Uterus (tissue), 4 donors: ENCODE measurements around the gene TANGO6. TPM values are rescaled to one million over a fixed set of nuclear protein-coding genes. Genes with fewer than 3 reads are reported as not detected.
"Not testable (repeated sequence)": the region's sequence is repeated elsewhere in the genome, so short reads cannot be mapped to it uniquely, and the experiment has no call there.

ENCODE experiments used
- DNase-seq, 2 donors: peaks; one replicate each; pipeline ENCODE4 v3.0.0-alpha.2; 2019 to 2020
- H3K27ac ChIP-seq, 2 donors: fragments of 200-600 bp; sonication (generic); 1 replicate in 1 of 2; 2 replicates in 1 of 2; pipeline ENCODE4 v1.5.1; 2016 to 2018
- H3K27me3 ChIP-seq, 2 donors: fragments of 200-600 bp; sonication (generic); one replicate each; pipeline ENCODE4 v1.5.1; 2018 to 2019; ENCODE audit warnings: control low read depth in 1 of 2
- H3K36me3 ChIP-seq, 2 donors: fragments of 200-600 bp; sonication (generic); one replicate each; pipeline ENCODE4 v1.5.1; 2019; ENCODE audit warnings: control low read depth in 1 of 2
- H3K4me1 ChIP-seq, 2 donors: fragments of 200-600 bp; sonication (generic); one replicate each; pipeline ENCODE4 v1.5.1; 2018 to 2019; ENCODE audit warnings: control low read depth in 1 of 2
- H3K4me3 ChIP-seq, 2 donors: fragments of 200-600 bp; sonication (generic); 1 replicate in 1 of 2; 2 replicates in 1 of 2; pipeline ENCODE4 v1.5.1; 2018 to 2019; ENCODE audit warnings: mild to moderate bottlenecking in 1 of 2
- H3K9me3 ChIP-seq, 2 donors: fragments of 200-600 bp; sonication (generic); one replicate each; pipeline ENCODE4 v1.5.1; 2019; ENCODE audit warnings: control low read depth in 1 of 2
- POLR2A ChIP-seq, 2 donors: fragments of 450-650 bp; IDR thresholded peaks; one replicate each; pipeline ENCODE4 v1.6.1; 2016; ENCODE audit warnings: antibody characterized with exemption in 2 of 2, mild to moderate bottlenecking in 1 of 2, moderate library complexity in 1 of 2
- intact Hi-C: fragments of 100-400 bp; cut with DNase I; formaldehyde crosslinking; loops from one replicate; pipeline ENCODE4 v1.15.1; 2023; ENCODE audit warnings: low total_unique reads
- total RNA-seq, 4 donors: library from RNA; depleted of rRNA in 3 of 4; stranded (reverse); fragments of >200 nt in 3 of 4; gene quantifications; one replicate each; pipeline versions ENCODE4 v1.1.0 to v1.2.4, GENCODE V29; 2014 to 2023
- TF ChIP-seq, protein P1 (sequence below), 4 experiments: fragments of 200-600 bp in 2 of 4; fragments of 450-650 bp in 2 of 4; sonication (generic) in 2 of 4; IDR thresholded peaks; one replicate each; pipeline ENCODE4 v1.5.1; 2016 to 2019; ENCODE audit warnings: antibody characterized with exemption in 4 of 4, mild to moderate bottlenecking in 2 of 4, moderate library complexity in 1 of 4
- donor health status: DM: yes; HTN: yes; CAD: no.

TANGO6 gene
- total RNA-seq, 4 donors from 2014 or later = 21.5 to 44.9 (median 37.5) TPM

GRCh38 chr16:69039333-69039941 lies 196.1 kb downstream of the TANGO6 start:
- intact Hi-C loops = no loop called here
- no peaks in the 10 kb centered on the region for H3K4me1 ChIP-seq
- H3K27ac ChIP-seq = no peak overlapping the region
- no peak for DNase-seq
- TF ChIP-seq, protein P1, sequence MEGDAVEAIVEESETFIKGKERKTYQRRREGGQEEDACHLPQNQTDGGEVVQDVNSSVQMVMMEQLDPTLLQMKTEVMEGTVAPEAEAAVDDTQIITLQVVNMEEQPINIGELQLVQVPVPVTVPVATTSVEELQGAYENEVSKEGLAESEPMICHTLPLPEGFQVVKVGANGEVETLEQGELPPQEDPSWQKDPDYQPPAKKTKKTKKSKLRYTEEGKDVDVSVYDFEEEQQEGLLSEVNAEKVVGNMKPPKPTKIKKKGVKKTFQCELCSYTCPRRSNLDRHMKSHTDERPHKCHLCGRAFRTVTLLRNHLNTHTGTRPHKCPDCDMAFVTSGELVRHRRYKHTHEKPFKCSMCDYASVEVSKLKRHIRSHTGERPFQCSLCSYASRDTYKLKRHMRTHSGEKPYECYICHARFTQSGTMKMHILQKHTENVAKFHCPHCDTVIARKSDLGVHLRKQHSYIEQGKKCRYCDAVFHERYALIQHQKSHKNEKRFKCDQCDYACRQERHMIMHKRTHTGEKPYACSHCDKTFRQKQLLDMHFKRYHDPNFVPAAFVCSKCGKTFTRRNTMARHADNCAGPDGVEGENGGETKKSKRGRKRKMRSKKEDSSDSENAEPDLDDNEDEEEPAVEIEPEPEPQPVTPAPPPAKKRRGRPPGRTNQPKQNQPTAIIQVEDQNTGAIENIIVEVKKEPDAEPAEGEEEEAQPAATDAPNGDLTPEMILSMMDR (IDR thresholded peaks at IDR 0.05) = no peak
- no peak for TF ChIP-seq POLR2A (IDR thresholded peaks at IDR 0.05)
- no peaks in the 10 kb centered on the region for H3K36me3 ChIP-seq
- H3K27me3 ChIP-seq = no peaks in the 10 kb centered on the region
- no peaks in the 10 kb centered on the region for H3K9me3 ChIP-seq
- no peak overlapping the region for H3K4me3 ChIP-seq

- Histone ChIP-seq H3K9me3 (no peaks in the 10 kb centered on the region), H3K27ac (no peak overlapping the region), H3K27me3 (no peaks in the 10 kb centered on the region), H3K36me3 (no peaks in the 10 kb centered on the region), H3K4me3 (no peak overlapping the region), H3K4me1 (no peaks in the 10 kb centered on the region)
- TF ChIP-seq POLR2A (IDR thresholded peaks at IDR 0.05) = no peak
- intact Hi-C loops = no loop called here
- DNase-seq = no peak
These were observed 197.0 kb downstream of the TANGO6 start for GRCh38 chr16:69040144-69040909.

DNA sequence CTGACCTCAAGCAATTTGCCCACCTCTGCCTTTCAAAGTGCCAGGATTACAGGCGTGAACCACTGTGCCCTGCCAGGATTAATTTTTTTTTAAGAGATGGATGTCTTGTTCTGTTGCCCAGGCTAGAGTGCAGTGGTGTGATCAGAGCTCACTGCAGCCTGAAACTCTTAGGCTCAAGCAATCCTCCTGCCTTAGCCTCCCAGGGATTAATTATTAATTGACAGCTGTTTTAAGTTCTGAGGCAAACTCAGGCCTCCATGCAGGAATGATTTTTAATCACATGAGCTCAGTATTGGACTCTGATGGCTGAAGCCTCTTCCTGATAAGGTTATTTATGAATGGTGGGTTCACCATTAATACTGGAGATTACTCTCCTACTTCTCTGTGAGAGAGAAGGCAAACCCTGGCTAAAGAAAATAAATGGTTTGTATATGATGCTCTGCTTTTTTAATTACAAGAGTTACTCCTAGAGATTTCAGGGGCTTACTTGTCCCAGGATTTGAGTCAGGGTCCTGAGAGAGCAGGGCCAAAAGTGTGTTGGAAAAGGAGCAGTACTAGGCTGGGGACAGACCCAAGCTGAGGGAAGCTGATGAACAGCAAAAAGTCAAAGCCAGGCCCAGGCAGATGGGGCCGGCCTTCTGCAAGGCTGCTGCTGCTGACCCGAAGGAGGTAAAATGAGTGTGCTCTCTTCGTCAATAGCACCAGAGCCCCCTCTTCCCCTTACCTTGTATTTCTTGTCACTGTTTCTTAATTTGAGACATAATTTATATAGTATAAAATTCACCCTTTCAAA lies 205.2 kb downstream of the TANGO6 start:
- no peaks in the 10 kb centered on the region for H3K36me3 ChIP-seq
- no peaks in the 10 kb centered on the region for H3K27me3 ChIP-seq
- no peaks in the 10 kb centered on the region for H3K4me1 ChIP-seq
- intact Hi-C loops = no loop called here
- H3K27ac ChIP-seq = no peak overlapping the region
- DNase-seq = no peak
- H3K4me3 ChIP-seq = no peak overlapping the region
- no peak for TF ChIP-seq POLR2A (IDR thresholded peaks at IDR 0.05)
- TF ChIP-seq, protein P1 (IDR thresholded peaks at IDR 0.05) = no peak
- H3K9me3 ChIP-seq = no peaks in the 10 kb centered on the region

DNA sequence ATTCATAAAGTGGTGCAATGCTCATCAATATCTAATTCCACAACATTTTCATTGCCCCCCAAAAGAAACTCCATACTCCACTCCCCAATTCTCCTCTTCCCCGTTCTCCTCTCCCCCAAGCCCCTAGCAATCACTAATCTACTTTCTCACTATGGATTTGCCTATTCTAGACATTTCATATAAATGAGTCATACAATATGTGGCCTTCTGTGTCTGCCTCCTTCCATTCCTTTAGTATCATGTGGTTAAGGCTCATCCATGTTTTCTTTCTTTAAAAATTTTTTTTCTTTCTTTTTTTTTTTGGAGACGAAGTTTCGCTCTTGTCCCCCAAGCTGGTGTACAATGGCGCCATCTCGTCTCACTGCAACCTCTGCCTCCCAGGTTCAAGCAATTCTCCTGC lies 205.8 kb downstream of the TANGO6 start:
- TF ChIP-seq, protein P1 (IDR thresholded peaks at IDR 0.05) = no peak
- no peak for TF ChIP-seq POLR2A (IDR thresholded peaks at IDR 0.05)

GRCh38 chr16:69049603-69050375 lies 206.5 kb downstream of the TANGO6 start:
- no peak for TF ChIP-seq POLR2A (IDR thresholded peaks at IDR 0.05)
- TF ChIP-seq, protein P1 (IDR thresholded peaks at IDR 0.05) = no peak
- H3K4me3 ChIP-seq = no peak overlapping the region
- no peaks in the 10 kb centered on the region for H3K27me3 ChIP-seq
- no peaks in the 10 kb centered on the region for H3K9me3 ChIP-seq
- intact Hi-C loops = no loop called here
- no peak for DNase-seq
- no peak overlapping the region for H3K27ac ChIP-seq
- no peaks in the 10 kb centered on the region for H3K4me1 ChIP-seq
- no peaks in the 10 kb centered on the region for H3K36me3 ChIP-seq

More for the DNA sequence above, 205.8 kb downstream of the TANGO6 start:
- Histone ChIP-seq H3K4me1 (no peaks in the 10 kb centered on the region), H3K4me3 (no peak overlapping the region), H3K27me3 (no peaks in the 10 kb centered on the region), H3K9me3 (no peaks in the 10 kb centered on the region), H3K27ac (no peak overlapping the region), H3K36me3 (no peaks in the 10 kb centered on the region)
- intact Hi-C loops = no loop called here
- no peak for DNase-seq

DNA sequence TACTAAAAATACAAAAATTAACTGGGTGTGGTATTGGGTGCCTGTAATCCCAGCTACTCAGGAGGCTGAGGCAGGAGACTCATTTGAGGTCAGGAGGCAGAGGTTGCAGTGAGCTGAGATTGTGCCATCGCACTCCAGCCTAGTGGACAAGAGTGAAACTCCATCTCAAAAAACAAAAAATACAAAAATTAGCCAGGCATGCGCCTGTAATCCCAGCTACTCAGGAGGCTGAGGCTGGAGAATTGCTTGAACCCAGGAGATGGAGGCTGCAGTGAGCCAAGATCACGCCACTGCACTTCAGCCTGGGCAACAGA lies 208.1 kb downstream of the TANGO6 start:
- H3K36me3 ChIP-seq, intact Hi-C loops, DNase-seq, H3K4me1 ChIP-seq, H3K27me3 ChIP-seq, H3K4me3 ChIP-seq, H3K9me3 ChIP-seq, H3K27ac ChIP-seq: not testable (repeated sequence)
